Measurements from ENCODE around the gene GPC6. TPM values are rescaled to one million over a fixed set of nuclear protein-coding genes. Genes with fewer than 3 reads are reported as not detected.

The GPC6 gene
- total and polyA plus RNA-seq, 2 donors (not counting 1 experiment from before 2014, with no cell fraction given): not detected

GRCh38 chr13:94332359-94333096 lies 1105.9 kb downstream of the GPC6 start:
- CTCF ChIA-PET: no interaction called here

More at GRCh38 chr13:94332359-94333096, 1105.9 kb downstream of the GPC6 start:
- Mint-ChIP-seq H3K27me3 (peaks cover 8% of the 10 kb centered on the region), H3K9me3 (ENCODE audit: insufficient read depth) (no peaks in the 10 kb centered on the region), H3K4me1 (peaks cover 10% of the 10 kb centered on the region), H3K27ac (no peak overlapping the region), H3K4me3 (no peak overlapping the region)
- WGBS (ENCODE audit: insufficient coverage): 94% methylated on average over 5 of the region's 10 CpGs
- DNase-seq: no peak
- Histone ChIP-seq H3K27me3 (replicated peaks in 1 of 4; ENCODE audit: control extremely low read depth in 1 of 4, control insufficient read depth in 3 of 4, insufficient read depth in 4 of 4, low read length in 3 of 4) (no peaks in the 10 kb centered on the region), H3K36me3 (replicated peaks in 1 of 2; ENCODE audit: control extremely low read depth in 1 of 2, control insufficient read depth in 1 of 2, extremely low read depth in 1 of 2, insufficient read depth in 2 of 2, low read length in 1 of 2) (no peaks in the 10 kb centered on the region), H2AFZ (ENCODE audit: insufficient read depth, low read depth, low read length, poor library complexity, severe bottlenecking) (no peak overlapping the region), H3K9ac (ENCODE audit: low read length) (no peak overlapping the region), H3K4me2 (replicated peaks; ENCODE audit: low read depth, low read length, poor library complexity, severe bottlenecking) (no peak overlapping the region), H3K27ac (ENCODE audit: low read length in 2 of 2) (no peak overlapping the region), H3K4me1 (ENCODE audit: control insufficient read depth in 2 of 2, insufficient read depth in 2 of 2, low read length in 2 of 2) (peaks cover 11 to 12% of the 10 kb centered on the region in 2 donors), H3K4me3 (ENCODE audit: control extremely low read depth in 1 of 5, extremely low read depth in 1 of 5, insufficient read depth in 1 of 5, low read depth in 2 of 5, low read length in 4 of 5) (no peak overlapping the region), H3K9me3 (ENCODE audit: control extremely low read depth in 1 of 3, control insufficient read depth in 2 of 3, insufficient read depth in 1 of 3, low read length in 2 of 3) (no peaks in the 10 kb centered on the region), H3K79me2 (ENCODE audit: control insufficient read depth, insufficient read depth, low read length) (no peaks in the 10 kb centered on the region), H4K20me1 (ENCODE audit: control insufficient read depth, insufficient read depth, low read length, poor library complexity, severe bottlenecking) (no peaks in the 10 kb centered on the region)
- no peak for ATAC-seq (ENCODE audit: low read depth)
- POLR2A ChIA-PET: no interaction called here
- intact Hi-C loops (cut with micrococcal nuclease): no loop called here
- TF ChIP-seq EZH2 (IDR thresholded peaks at IDR 0.05; ENCODE audit: borderline replicate concordance, insufficient read depth, low read depth, low read length, poor library complexity, severe bottlenecking) (no peak), CTCF (IDR thresholded peaks at IDR 0.05) (no peak)

Data from B cell (primary cell).